ENCODE results near the gene TGM3.
"Not testable (repeated sequence)": the region's sequence is repeated elsewhere in the genome, so short reads cannot be mapped to it uniquely, and the experiment has no call there.

Gene TGM3, protein sequence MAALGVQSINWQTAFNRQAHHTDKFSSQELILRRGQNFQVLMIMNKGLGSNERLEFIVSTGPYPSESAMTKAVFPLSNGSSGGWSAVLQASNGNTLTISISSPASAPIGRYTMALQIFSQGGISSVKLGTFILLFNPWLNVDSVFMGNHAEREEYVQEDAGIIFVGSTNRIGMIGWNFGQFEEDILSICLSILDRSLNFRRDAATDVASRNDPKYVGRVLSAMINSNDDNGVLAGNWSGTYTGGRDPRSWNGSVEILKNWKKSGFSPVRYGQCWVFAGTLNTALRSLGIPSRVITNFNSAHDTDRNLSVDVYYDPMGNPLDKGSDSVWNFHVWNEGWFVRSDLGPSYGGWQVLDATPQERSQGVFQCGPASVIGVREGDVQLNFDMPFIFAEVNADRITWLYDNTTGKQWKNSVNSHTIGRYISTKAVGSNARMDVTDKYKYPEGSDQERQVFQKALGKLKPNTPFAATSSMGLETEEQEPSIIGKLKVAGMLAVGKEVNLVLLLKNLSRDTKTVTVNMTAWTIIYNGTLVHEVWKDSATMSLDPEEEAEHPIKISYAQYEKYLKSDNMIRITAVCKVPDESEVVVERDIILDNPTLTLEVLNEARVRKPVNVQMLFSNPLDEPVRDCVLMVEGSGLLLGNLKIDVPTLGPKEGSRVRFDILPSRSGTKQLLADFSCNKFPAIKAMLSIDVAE
- total RNA-seq, result 0 reads per million in 2 experiments

DNA sequence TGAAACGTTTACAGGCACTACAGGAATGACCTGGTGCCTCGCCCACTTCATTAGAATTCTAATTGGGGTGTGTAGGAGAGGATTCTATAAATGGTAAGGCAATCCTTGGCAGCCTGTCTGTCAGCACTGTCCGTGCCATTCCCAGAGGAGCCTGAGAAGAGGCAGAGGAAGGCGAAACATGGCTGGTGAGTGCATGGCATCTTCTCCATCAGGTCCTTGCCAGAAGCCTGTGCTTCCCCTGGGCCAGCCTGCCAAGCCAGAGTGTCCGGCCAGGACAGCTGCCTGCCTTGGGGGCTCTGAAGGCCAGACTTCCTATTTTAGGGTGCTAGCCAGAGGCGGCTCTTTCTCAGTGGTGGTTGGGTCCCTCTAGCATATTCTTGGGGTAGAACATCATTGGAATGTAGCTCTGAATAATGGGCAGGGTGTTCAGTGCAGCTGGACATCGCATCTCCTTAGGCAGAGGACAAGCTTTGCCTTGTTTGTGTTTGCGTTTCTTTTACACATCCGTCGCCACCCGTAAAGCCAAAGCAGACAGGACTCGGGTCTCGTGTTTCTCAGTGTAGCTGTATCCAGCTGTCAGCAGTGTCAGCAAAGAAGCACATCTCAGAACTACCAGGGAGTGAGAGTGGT lies at the start of gene TGM3:
TSS of gene TGM3 (plus strand) at position 116 of the 630 bp plus-strand sequence. CDS start at position 179, 63 bp downstream.
- no peak for DNase-seq (ENCODE audit: low read depth)

DNA sequence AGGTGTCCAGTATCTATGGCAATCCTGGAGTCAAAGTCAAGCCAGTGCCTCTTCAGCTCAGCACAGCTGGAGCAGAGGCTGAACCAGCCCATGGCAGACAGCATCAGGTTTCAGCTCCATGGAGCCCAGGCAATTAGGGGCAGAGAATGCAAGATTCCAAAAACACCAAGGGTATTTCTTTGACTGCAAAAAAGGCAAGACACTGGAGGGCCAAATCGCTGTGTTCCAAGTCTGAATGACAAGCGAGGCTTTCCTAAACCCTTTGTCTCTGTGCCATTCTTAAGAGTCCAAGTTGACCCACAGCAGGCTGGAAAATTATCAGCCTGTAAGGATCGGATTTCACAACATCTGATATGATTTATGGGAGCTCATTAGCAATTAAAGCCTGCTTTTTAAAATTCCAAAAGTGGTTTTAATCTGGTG lies 49.7 kb upstream of the TGM3 start:
- no peak for DNase-seq (ENCODE audit: low read depth)

DNA sequence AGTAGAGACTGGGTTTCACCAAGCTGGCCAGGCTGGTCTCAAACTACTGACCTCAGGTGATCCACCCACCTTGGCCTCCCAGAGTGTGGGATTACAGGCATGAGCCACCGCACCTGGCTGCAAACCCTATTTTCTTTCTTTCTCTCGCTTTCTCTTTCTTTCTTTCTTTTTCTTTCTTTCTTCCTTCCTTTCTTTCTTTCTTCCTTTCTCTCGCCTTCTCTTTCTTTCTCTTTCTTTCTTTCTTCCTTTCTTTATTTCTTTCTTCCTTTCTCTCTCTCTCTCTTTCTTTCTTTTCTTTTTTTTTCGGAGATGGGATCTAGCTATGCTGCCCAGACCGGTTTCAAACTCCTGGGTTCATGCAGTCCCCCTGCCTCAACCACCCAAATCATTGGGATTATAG lies 47.0 kb upstream of the TGM3 start:
- DNase-seq (ENCODE audit: low read depth), result no peak

DNA sequence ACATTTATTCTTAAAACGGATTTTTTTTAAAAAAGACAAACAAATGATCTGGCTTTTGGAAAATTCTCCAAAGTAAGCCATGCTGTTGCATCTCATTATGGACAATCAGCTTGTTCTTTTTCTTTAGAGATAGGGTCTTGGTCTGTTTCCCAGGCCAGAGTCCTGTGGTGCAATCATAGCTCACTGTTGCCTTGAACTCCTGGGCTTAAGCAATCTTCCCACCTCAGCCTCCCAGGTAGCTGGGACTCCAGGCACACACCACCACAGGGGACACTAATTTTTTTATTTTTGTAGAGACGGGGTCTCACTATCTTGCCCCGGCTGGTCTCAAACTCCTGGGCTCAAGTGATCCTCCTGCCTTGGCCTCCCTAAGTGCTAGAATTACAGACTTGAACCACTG lies 45.9 kb upstream of the TGM3 start:
- DNase-seq (ENCODE audit: low read depth), result no peak

DNA sequence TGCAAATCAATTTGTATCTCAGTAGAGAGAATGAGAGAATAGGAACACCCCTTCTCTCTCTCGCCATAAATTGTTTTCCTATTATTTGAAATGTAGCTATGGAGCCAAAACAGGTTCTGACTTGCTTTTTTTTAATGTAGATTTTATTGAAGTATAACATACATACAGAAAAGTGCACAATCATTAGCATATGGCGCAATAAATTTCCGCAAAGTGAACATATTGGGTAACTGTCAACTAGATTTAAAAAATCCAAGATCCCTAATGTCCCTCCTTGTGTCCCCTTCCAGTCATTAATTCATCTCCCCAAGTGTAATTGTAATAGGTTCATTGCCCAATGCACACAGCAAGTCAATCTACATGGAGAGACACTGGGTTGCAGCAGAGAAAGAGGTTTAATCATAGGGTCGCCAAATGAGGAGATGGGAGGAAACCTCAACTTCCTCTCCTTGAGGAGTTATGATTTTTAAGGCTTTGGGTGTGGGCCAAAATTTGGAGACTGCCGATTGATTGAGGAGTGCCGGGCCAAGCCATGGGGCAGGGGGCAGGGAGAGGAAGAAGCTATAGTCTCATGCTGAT lies 43.3 kb upstream of the TGM3 start:
- DNase-seq (ENCODE audit: low read depth), result no peak

DNA sequence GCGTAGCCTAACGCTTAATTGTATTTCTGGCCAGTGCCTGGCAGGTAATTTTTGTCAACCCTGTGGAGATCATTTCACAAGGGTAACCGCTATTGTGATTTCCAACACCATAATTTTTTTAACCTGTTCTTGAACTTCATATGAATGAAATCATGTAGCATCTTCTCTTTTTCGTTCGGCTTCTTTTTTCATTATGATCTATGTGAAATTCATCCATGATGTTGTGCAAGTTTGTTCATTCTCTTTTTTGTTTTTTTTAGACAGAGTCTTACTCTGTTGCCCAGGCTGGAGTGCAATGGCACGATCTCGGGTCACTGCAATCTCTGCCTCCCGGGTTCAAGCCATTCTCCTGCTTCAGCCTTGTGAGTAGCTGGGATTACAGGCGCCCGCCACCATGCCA lies 42.5 kb upstream of the TGM3 start:
- no peak for DNase-seq (ENCODE audit: low read depth)

DNA sequence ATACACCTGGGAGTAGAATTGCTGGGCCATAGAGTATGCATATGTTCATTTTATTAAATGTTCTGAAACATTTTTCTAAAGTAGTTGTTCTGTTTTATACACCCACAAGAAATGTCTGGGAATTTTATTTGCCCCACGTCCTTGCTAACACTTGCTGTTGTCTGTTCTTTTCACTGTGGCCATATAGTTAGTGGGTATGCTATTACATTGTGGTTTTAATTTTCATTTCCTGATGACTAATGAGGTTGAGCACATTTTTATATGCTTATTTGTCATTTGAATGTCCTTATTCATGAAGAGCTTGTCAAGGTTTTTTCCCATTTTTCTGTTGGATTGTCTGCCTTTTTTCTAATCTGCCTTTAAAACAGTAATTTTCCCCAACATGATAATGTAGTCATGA lies 41.5 kb upstream of the TGM3 start:
- DNase-seq (ENCODE audit: low read depth), result no peak

DNA sequence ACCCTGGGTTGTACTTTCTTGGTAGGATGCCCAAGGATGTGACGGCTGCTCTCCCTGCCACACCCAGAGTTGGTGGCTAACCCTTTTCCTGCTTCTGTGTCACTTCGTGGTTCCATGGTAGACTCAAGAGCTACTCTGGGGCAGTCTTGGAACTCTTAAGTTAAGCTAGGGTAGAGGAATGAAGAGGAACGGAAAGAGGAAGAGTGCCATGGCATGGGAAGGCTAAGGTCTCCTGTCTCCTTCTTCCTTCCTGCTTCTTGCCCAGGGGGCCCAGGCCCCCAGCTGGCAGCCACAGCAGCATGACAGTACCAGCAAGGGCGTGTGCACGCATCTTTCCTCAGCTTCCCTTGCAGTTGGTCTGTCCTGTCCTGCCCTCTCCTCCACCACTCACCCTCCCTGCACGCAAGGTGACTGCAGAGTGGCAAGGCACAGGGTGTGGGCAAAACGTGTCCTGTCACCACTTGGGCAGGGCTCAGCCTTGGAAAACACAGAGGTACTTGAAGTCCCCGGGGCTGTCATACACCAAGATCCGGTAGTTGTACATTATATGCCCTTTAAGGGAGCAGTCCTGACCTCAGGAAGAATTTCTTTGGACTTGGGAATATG lies 39.8 kb upstream of the TGM3 start:
- DNase-seq (ENCODE audit: low read depth), result no peak

DNA sequence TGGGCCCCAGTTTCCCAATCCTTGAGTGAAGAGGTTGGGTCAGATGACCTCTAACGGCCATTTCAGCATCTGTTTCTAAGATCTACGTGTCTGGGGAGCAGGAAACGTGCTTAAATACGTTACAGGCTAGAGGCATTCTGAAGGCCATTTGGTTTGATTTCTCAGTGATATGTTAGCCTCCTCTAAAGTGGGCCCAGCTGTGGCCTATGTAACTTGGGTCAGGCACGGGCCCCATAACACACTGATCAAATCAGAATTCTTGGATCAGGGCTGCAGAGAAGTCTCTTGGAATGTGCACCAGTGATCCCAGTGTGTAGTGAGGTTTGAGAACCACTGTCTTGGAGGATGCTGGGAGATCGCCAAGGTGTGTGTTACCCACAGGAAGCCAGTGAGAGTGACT lies 36.1 kb upstream of the TGM3 start:
- no peak for DNase-seq (ENCODE audit: low read depth)

DNA sequence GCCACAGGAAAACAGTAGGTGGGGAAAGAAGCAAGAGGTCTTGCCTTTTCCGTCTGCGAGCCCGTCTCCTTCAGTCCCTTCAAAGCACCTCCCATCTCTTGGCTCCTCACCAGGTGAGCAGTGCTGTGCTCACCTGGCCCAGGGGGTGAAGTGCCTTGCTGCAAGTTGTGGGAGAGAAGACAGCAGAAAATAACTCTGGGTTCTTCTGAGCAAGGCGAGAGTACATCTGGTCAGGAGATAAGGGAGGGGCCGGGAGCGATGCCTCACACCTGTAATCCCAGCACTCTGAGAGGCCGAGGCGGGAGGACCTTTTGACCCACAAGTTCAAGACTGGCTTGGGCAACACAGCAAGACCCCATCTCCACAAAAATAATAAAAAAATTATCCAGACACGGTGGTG lies 35.6 kb upstream of the TGM3 start:
- no peak for DNase-seq (ENCODE audit: low read depth)

DNA sequence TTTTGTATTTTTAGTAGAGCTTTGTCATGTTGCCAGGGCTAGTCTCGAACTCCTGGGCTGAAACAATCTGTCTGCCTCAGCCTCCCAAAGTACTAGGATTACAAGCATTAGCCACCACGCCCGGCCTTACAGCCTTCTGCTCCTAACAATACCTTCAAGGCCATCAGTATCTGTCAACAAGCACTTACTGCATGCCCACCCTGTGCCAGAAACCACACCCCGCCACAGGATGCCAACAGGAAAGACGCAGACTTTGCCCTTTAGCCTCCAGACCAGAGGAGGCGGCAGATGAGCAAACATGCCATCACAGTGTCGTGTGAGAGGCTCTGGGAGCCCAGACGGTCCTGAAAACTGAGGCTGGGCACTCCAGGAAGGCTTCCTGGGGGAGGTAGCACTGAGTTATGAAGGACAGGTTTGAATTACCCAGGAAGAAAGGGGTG lies 34.7 kb upstream of the TGM3 start:
- no peak for DNase-seq (ENCODE audit: low read depth)

DNA sequence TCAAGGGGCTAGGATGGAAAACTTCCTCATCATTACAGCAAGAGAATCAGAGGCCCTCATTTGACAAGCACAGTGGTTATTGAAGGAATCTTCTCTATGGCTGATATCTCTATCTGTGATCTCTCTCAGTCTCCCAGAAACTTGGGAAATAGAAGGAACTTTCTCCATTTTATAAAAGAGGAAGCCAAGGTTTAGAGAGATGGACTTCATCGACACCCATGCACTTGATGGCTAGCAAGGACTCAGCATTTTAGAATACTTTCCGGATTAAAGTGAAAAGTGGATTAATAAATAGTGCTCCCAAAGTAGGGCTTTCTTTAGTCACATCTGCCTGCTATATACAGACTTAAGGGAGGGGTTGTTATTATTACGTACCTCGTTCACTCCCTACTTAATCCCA lies 34.2 kb upstream of the TGM3 start:
- no peak for DNase-seq (ENCODE audit: low read depth)

DNA sequence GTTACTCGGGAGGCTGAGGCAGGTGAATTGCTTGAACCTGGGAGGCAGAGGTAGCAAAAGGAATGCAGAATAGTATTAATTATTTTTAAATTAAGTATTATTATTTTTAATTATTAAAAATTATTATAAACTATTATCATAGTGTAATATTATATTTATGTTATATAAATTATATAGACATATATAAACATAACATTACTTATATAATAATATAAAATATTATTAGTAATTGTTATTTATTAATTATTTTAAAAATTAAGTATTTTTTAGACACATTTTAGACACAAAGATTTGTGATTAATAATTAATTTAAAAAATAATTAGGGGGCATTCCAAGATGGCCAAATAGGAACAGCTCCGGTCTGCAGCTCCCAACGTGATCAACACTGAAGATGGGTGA lies 31.7 kb upstream of the TGM3 start:
- no peak for DNase-seq (ENCODE audit: low read depth)

DNA sequence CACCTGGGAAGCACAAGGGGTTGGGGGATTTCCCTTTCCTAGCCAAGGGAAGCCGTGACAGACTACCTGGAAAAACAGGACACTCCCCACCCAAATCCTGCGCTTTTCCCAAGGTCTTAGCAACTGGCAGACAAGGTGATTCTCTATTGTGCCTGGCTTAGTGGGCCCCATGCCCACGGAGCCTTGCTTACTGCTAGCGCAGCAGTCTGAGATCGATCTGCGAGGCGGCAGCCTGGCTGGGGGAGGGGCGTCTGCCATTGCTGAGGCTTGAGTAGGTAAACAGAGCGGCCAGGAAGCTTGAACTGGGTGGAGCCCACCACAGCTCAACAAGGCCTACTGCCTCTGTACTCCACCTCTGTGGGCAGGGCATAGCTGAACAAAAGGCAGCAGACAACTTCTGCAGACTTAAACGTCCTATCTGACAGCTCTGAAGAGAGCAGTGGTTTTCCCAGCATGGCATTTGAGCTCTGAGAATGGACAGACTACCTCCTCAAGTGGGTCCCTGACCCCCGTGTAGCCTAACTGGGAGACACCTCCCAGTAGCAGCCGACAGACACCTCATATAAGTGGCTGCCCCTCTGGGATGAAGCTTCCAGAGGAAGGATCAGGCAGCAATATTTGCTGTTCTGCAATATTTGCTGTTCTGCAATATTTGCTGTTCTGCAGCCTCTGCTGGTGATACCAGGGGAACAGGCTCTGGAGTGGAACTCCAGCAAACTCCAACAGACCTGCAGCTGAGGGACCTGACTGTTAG lies 31.0 kb upstream of the TGM3 start:
- DNase-seq (ENCODE audit: low read depth), result not testable (repeated sequence)

DNA sequence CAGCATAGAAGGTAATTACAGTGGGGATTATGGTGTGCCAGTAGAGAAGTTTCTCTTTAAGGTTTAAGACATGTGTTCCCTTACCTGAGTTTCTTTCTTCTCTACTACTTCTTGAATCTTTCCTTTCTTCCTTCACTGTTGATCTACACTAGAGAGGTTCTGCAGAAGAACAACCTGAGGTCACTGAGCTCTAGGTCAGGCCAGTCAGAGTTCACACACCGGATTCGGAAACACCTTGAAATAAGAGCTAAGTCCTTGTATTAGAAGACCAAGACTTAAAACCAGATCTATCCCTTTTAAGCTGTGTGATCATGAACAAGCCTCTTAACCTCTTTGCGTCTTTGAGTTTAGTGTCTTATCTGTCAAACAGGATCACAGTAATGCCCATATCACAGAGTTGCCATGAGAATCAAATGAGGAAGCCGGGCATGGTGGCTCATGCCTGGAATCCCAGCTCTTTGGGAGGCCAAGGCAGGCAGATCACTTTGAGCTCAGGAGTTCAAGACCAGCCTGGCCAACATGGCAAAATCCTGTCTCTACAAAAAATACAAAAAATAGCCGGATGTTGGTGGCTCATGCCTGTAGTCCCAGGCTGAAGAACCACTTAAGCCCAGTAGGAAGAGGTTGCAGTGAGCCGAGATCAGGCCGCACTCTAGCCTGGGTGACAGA lies 22.0 kb upstream of the TGM3 start:
- no peak for DNase-seq (ENCODE audit: low read depth)

DNA sequence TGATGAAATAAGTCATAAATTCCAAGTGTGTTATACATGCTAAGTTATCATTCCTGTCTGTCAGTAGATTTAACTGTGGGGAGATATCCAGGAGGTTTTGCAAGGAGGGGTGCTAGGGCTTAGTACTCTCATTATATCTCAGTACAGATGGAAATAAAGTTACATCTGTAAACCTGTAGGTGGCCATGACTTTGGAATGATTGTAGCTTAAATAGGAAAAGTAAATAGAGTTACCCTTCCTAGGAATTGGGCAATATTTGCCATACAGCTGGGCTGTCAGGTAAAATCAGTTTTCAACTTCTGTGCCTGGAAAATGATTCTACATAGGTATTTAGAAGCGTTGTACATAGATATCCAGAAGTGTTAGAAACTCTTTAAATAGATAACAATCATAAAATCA lies 19.8 kb upstream of the TGM3 start:
- no peak for DNase-seq (ENCODE audit: low read depth)

DNA sequence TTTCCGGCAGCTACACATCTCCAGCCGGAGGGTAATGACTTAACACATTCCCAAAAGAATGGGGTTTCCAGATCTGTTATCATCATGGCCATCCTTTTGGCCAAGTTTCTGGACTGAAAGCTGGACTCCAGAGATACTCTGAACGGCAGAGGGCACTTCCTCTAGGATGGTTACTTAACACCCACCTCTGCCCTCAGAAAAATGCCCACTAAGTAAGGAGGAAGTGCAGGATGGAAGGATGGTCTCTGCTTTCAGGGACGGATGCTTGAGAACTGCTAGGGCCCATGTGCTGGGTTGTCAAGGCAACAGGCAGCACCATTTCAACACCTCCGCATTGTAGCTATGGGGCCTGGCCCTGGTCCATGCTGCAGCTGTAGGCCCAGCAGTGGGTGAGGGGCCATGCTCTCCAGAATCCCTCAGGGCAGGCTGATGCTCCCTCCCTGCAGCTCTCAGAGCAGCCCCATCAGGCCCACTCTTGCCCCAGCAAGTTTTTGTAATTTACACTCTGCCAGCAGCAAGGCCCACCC lies 16.5 kb upstream of the TGM3 start:
- no peak for DNase-seq (ENCODE audit: low read depth)

DNA sequence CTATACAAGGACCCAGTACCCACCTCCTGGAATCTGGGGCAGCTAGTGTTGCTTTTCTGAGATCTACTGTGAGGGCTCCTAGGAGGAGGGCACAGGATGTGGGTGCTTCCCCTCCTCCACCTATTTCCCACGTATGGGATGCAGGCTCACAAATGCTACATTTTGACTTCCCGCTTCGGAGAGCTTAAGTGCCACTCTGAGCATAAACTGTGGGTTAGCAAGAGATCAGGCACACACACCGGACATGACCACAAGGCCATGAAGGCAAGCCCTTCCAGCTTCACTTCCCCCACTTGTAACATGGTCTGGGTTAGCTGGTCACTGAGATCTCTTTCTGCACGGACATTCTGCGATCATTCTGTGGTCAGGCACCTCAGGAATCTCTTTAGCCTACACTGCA lies 15.7 kb upstream of the TGM3 start:
- DNase-seq (ENCODE audit: low read depth), result no peak

DNA sequence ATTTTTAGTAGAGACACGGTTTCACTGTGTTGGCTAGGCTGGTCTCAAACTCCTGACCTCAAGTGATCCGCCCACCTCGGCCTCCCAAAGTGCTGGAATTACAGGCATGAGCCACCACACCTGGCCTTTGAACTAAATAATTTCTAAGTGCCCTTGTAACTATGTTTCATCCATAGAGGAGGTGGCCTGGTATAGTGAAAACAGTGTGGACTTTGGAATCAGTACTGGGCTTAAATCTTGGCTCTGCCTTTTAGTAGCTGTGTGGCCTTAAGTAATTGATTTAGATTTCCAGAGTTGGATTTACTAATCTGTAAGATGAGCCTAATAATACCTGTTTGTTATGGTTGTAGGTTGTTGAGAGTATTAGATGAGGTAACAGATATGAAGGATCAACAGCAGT lies 14.2 kb upstream of the TGM3 start:
- no peak for DNase-seq (ENCODE audit: low read depth)

DNA sequence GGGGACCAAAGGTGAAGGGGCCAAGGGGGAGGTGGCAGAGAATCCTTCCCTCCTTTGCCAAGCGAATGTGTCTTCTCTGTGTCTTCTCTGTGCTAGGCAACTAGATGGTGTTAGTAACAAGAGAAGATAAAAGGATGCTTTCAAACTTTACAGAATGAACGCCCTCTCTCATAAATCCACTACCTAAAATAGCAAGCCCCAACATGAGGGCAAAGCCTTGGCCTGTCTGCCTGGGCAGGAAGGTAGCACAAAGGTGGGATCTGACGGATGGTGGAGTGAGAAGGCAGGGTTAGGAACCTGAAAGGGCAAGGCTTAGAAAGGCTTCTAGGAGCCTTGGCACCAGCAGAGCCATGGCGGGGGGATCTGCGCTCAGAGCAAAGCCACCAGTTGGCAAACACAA lies 13.6 kb upstream of the TGM3 start:
- no peak for DNase-seq (ENCODE audit: low read depth)

All from T follicular helper cell (primary cell).